SH-SY5Y (cell line): ENCODE data around the gene IQUB.

Experiments
- GATA2 ChIP-seq: IDR thresholded peaks from 2 replicates; pipeline ENCODE4 v1.6.1; 2011; ENCODE audit warnings: mild to moderate bottlenecking, low read depth, low read length
- GATA3 ChIP-seq: IDR thresholded peaks from 2 replicates; pipeline ENCODE4 v1.6.1; 2011; ENCODE audit warnings: low read depth, mild to moderate bottlenecking, low read length, moderate library complexity

DNA sequence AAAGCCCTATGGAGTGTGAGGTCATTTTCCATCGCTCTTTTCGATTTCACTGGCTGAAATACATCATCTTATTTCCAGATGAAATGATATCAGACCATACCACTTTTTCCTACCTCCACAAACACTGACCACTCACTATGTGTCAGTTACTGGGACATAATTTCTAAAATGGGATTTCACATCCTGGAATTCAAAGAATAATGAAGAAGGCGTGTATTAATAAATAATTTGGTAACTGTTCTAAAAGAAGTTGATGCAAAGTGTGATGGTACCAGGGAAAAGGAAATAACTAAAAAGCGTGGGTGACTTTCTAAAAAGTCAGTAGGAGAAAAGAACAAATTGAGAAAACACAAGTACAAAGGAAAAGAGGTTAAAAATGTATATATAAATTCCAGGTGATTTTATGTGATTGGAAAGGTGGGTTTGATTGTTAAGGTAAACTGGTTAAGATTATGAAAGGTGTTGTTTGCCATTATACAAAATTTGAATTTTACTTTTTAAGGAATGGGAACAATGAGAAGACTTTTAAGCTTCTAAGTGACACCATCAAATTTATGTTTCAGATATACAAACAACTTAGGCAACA is 24.0 kb upstream of the IQUB start:
- TF ChIP-seq GATA3 (peak; percentile 14; the same call in 1 of the 2 replicates), GATA2 (no peak)
